Central memory CD8-positive, alpha-beta T cell (primary cell): ENCODE measurements around the gene FITM1.
"Not testable (repeated sequence)": the region's sequence is repeated elsewhere in the genome, so short reads cannot be mapped to it uniquely, and the experiment has no call there.

Source experiments
- ATAC-seq: fragments of 150-1000 bp; cut with Tn5 transposase; replicated peaks from 2 replicates; pipeline ENCODE4 v1.10.0; 2022; ENCODE audit warnings: mild to moderate bottlenecking, moderate FRiP score, moderate number of reproducible peaks; ENCODE audit not compliant: poor library complexity, severe bottlenecking; ENCODE audit errors: extremely low read depth
- DNase-seq, 2 donors: peaks; one replicate each; pipeline ENCODE4 v3.0.0; 2021; ENCODE audit warnings: low spot score in 2 of 2
- H3K27ac Mint-ChIP-seq: one replicate; pipeline ENCODE4 v1.8.0; 2022; ENCODE audit warnings: low read depth, mild to moderate bottlenecking, moderate library complexity, mixed read lengths
- H3K27me3 Mint-ChIP-seq: one replicate; pipeline ENCODE4 v1.8.0; 2022; ENCODE audit warnings: mixed read lengths
- H3K36me3 Mint-ChIP-seq: one replicate; pipeline ENCODE4 v1.8.0; 2022; ENCODE audit warnings: mild to moderate bottlenecking, moderate library complexity, mixed read lengths; ENCODE audit not compliant: insufficient read depth
- H3K4me1 Mint-ChIP-seq: one replicate; pipeline ENCODE4 v1.8.0; 2022; ENCODE audit warnings: mixed read lengths
- H3K4me3 Mint-ChIP-seq: one replicate; pipeline ENCODE4 v1.8.0; 2022; ENCODE audit warnings: mild to moderate bottlenecking, moderate library complexity, mixed read lengths
- H3K9me3 Mint-ChIP-seq: one replicate; pipeline ENCODE4 v1.8.0; 2022; ENCODE audit warnings: mixed read lengths

The FITM1 gene

GRCh38 chr14:24102357-24103048 is 28.0 kb upstream of the FITM1 start:
- ATAC-seq, result no peak
- Mint-ChIP-seq H3K9me3 (no peaks in the 10 kb centered on the region), H3K27me3 (no peaks in the 10 kb centered on the region), H3K4me1 (peaks cover 4% of the 10 kb centered on the region), H3K4me3 (no peak overlapping the region), H3K27ac (no peak overlapping the region), H3K36me3 (peaks cover 8% of the 10 kb centered on the region)
- no peak for DNase-seq

DNA sequence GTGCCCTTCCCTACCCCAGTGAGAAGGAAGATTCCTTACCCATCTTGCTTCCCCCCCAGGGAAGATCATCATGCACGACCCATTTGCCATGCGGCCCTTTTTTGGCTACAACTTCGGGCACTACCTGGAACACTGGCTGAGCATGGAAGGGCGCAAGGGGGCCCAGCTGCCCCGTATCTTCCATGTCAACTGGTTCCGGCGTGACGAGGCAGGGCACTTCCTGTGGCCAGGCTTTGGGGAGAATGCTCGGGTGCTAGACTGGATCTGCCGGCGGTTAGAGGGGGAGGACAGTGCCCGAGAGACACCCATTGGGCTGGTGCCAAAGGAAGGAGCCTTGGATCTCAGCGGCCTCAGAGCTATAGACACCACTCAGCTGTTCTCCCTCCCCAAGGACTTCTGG is 27.0 kb upstream of the FITM1 start:
- H3K4me1 Mint-ChIP-seq, result peaks cover 4% of the 10 kb centered on the region
- DNase-seq, result no peak
- no peak for ATAC-seq
- H3K9me3 Mint-ChIP-seq, result no peaks in the 10 kb centered on the region
- H3K36me3 Mint-ChIP-seq, result peaks cover 7% of the 10 kb centered on the region
- no peak overlapping the region for H3K27ac Mint-ChIP-seq
- no peaks in the 10 kb centered on the region for H3K27me3 Mint-ChIP-seq
- H3K4me3 Mint-ChIP-seq, result no peak overlapping the region

GRCh38 chr14:24105609-24106239 is 24.7 kb upstream of the FITM1 start:
- H3K4me3 Mint-ChIP-seq, H3K9me3 Mint-ChIP-seq, H3K27me3 Mint-ChIP-seq, H3K27ac Mint-ChIP-seq, DNase-seq, ATAC-seq, H3K36me3 Mint-ChIP-seq, H3K4me1 Mint-ChIP-seq: not testable (repeated sequence)

DNA sequence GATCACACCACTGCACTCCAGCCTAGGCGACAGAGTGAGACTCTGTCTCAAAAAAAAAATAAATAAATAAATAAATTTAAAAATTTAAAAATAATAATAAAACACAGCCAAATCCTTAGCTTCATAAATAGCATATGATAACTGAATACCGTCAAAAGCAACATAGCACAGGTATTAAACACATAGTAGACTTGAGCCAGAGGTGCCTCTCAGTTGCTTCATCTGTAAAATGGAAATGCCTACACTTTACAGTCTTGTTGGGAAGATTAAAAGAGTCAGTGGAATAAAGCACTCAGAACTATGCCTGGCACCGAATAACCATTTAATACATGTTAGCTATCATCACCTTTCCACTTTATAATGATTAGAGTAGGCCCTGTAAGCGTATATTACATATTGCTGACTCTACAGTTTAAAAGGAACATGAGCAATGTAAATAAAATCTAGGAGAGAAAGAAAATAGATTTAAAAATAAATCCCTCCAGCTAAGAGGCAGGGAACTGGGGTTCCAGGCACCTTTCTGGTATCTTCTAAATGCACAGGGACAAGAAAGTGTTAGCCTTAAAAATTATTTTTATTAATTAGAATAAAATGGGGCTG is 23.7 kb upstream of the FITM1 start:
- ATAC-seq, result no peak
- H3K9me3 Mint-ChIP-seq, result no peaks in the 10 kb centered on the region

DNA sequence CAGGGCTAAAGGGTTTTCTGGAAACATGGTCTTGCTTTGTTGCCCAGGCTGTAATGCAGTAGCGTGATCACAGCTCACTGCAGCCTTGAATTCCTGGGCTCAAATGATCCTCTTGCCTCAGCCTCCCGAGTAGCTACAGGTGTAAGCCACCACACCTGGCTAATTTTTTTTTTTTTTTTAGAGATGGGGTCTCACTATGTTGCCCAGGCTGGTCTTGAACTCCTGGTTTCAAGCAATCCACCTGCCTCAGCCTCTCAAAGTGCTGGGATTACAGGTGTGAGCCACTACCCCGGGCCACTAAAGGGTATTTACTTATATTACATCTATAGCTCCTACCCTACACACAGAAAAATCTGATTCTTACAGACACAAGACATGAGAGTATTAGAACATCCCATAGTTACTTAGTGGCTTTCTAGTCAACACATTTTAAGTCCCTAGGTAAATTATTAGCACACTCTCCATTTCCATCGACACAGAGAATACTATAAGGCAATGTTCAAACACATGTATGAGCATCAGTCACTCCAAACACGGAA is 22.1 kb upstream of the FITM1 start:
- Mint-ChIP-seq H3K36me3 (peaks cover under 1% of the 10 kb centered on the region), H3K4me3 (no peak overlapping the region), H3K9me3 (no peaks in the 10 kb centered on the region), H3K4me1 (peaks cover 7% of the 10 kb centered on the region), H3K27ac (peak overlapping the region; percentile 71), H3K27me3 (no peaks in the 10 kb centered on the region)
- ATAC-seq, result no peak
- no peak for DNase-seq

More for the DNA sequence above, 23.7 kb upstream of the FITM1 start:
- peaks cover 7% of the 10 kb centered on the region for H3K4me1 Mint-ChIP-seq
- H3K36me3 Mint-ChIP-seq, result peaks cover 5% of the 10 kb centered on the region
- H3K4me3 Mint-ChIP-seq, result no peak overlapping the region
- H3K27me3 Mint-ChIP-seq, result no peaks in the 10 kb centered on the region
- no peak overlapping the region for H3K27ac Mint-ChIP-seq
- DNase-seq, result no peak

GRCh38 chr14:24110060-24110459 is 20.4 kb upstream of the FITM1 start:
- H3K27ac Mint-ChIP-seq, result no peak overlapping the region

DNA sequence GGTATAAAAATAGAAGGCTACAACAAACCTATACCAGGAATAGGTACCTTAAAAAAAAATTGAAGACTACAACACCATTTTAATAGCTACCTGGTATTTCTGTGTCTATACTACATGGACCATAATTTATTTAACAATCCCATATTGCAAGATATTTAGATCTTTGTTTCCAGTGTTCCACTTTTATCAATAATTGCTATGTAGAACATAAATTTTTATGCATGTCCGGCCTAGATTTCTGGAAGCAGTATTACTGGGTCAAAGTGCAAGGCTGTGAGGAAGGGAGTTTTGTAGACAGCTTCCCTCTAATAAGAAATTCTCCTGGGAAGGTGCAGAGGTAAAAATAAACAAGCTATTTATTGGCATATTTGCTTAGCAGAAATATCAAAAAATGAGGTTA is 19.9 kb upstream of the FITM1 start:
- Mint-ChIP-seq H3K36me3 (peaks cover 15% of the 10 kb centered on the region), H3K4me1 (peaks cover 15% of the 10 kb centered on the region), H3K9me3 (no peaks in the 10 kb centered on the region), H3K27ac (no peak overlapping the region), H3K27me3 (no peaks in the 10 kb centered on the region), H3K4me3 (no peak overlapping the region)
- ATAC-seq (no peak), DNase-seq (no peak)

More at GRCh38 chr14:24110060-24110459, 20.4 kb upstream of the FITM1 start:
- H3K36me3 Mint-ChIP-seq, result peaks cover 14% of the 10 kb centered on the region
- DNase-seq (no peak), ATAC-seq (no peak)
- H3K4me3 Mint-ChIP-seq, result no peak overlapping the region
- H3K9me3 Mint-ChIP-seq, result no peaks in the 10 kb centered on the region
- peaks cover 10% of the 10 kb centered on the region for H3K4me1 Mint-ChIP-seq
- H3K27me3 Mint-ChIP-seq, result no peaks in the 10 kb centered on the region

GRCh38 chr14:24113379-24113800 is 17.1 kb upstream of the FITM1 start:
- DNase-seq (no peak), ATAC-seq (no peak)
- H3K27ac Mint-ChIP-seq, result peak overlapping the region; percentile 97
- H3K9me3 Mint-ChIP-seq, result no peaks in the 10 kb centered on the region
- peaks cover 19% of the 10 kb centered on the region for H3K36me3 Mint-ChIP-seq
- no peaks in the 10 kb centered on the region for H3K27me3 Mint-ChIP-seq
- H3K4me3 Mint-ChIP-seq, result peak overlapping the region; percentile 93
- H3K4me1 Mint-ChIP-seq, result peaks cover 31% of the 10 kb centered on the region

DNA sequence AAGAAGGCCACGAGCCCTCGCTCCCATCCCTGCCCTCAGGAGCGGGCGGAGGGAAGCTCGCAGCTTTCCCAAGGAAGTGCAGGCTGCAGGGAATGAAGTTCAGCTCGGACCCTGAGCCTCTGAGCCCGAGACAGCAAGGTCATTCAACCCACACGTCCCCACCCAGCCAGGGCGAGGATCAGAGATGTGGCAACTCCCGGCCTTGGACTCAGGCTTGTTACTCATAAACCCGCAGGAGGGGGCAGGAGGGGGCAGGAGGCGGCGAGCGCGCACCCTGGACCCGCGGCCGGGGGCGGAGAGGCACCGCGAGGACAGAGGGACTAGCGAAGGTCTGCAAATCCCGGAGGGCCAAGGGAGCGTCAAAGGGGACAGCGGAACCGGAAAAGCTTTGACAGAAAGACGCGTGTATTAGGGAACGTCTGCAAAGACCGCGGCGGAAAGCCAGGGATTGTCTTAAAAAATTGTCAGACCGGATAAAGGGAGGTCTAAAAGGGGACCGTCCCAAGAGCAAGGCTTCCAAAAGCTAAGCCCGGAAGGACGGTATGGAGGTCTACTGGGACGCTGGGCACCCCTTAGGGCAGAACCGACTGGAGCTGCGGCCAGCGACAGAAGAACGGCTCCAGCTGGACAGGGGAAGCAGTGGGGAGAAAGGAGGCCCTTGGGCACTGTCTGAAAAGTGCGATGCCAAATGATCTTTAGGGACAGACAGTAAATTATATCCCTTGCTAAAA is 16.5 kb upstream of the FITM1 start:
- H3K27ac Mint-ChIP-seq, result peak overlapping the region; percentile 97
- H3K36me3 Mint-ChIP-seq, result peaks cover 24% of the 10 kb centered on the region
- peak overlapping the region; percentile 93 for H3K4me3 Mint-ChIP-seq
- DNase-seq, result peak; percentile 68 to 82
- H3K4me1 Mint-ChIP-seq, result peaks cover 30% of the 10 kb centered on the region
- H3K9me3 Mint-ChIP-seq, result no peaks in the 10 kb centered on the region
- ATAC-seq, result peak; percentile 38
- no peaks in the 10 kb centered on the region for H3K27me3 Mint-ChIP-seq

- ATAC-seq, result peak; percentile 87
- peak; percentile 97 to 99 for DNase-seq
- H3K9me3 Mint-ChIP-seq, result no peaks in the 10 kb centered on the region
- no peaks in the 10 kb centered on the region for H3K27me3 Mint-ChIP-seq
- H3K36me3 Mint-ChIP-seq, result peaks cover 33% of the 10 kb centered on the region
- peak within 1 kb of the TSS; percentile 97 for H3K27ac Mint-ChIP-seq
- H3K4me1 Mint-ChIP-seq, result peaks cover 29% of the 10 kb centered on the region
- peak within 1 kb of the TSS; percentile 93 for H3K4me3 Mint-ChIP-seq
These were observed 15.7 kb upstream of the FITM1 start, which contains the start of the genes DCAF11 and NRL for GRCh38 chr14:24114532-24115421. Gene DCAF11 (plus strand): TSS chr14:24114777. CDS start chr14:24115595, 818 bp downstream. Gene NRL (minus strand): TSS chr14:24114949. CDS start chr14:24082848, 32,101 bp downstream.

GRCh38 chr14:24115422-24116127 is 14.9 kb upstream of the FITM1 start:
- ATAC-seq (no peak), DNase-seq (no peak)
- Mint-ChIP-seq H3K36me3 (peaks cover 37% of the 10 kb centered on the region), H3K9me3 (no peaks in the 10 kb centered on the region), H3K4me1 (peaks cover 29% of the 10 kb centered on the region), H3K27me3 (no peaks in the 10 kb centered on the region), H3K27ac (peak overlapping the region; percentile 97), H3K4me3 (peak overlapping the region; percentile 93)
